Measurements from ENCODE around the gene DKC1. TPM values are rescaled to one million over a fixed set of nuclear protein-coding genes. Genes with fewer than 3 reads are reported as not detected.

Gene DKC1
- total RNA-seq, 1 experiment from 2014 or later: 115 TPM

DNA sequence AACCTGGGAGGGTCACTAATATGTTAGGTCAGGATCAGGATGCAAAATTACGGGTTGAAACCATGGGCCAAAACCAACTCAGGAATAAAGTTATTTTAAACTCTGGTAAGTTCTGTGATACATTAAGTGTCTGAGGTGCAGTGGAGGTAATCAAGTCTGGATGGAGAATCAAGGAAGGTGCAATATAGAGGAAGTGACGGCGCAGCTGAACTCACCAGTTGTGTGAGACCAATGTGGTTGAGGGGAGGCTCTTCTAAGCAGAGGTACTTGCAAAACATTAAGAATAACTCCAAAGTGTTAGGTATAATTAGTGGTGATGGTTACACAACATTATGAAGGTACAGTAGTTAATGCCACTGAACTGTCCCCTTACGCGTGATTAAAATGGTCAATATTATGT, 31.5 kb upstream of the DKC1 start:
- H3K27ac ChIP-seq (ENCODE audit: low read length): no peak overlapping the region
- no peak overlapping the region for H3K9ac ChIP-seq (ENCODE audit: low read length)
- H2AFZ ChIP-seq (ENCODE audit: low read length): no peak overlapping the region
- no peaks in the 10 kb centered on the region for H3K9me2 ChIP-seq (replicated peaks; ENCODE audit: low read length)
- H4K20me1 ChIP-seq (ENCODE audit: low read length): no peaks in the 10 kb centered on the region
- no peak for TF ChIP-seq EZH2 (IDR thresholded peaks at IDR 0.05; ENCODE audit: low read length, unreplicated experiment)
- TF ChIP-seq, protein P1, sequence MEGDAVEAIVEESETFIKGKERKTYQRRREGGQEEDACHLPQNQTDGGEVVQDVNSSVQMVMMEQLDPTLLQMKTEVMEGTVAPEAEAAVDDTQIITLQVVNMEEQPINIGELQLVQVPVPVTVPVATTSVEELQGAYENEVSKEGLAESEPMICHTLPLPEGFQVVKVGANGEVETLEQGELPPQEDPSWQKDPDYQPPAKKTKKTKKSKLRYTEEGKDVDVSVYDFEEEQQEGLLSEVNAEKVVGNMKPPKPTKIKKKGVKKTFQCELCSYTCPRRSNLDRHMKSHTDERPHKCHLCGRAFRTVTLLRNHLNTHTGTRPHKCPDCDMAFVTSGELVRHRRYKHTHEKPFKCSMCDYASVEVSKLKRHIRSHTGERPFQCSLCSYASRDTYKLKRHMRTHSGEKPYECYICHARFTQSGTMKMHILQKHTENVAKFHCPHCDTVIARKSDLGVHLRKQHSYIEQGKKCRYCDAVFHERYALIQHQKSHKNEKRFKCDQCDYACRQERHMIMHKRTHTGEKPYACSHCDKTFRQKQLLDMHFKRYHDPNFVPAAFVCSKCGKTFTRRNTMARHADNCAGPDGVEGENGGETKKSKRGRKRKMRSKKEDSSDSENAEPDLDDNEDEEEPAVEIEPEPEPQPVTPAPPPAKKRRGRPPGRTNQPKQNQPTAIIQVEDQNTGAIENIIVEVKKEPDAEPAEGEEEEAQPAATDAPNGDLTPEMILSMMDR (conservative IDR thresholded peaks at IDR 0.05; ENCODE audit: low read depth, low read length): no peak
- no peak for TF ChIP-seq EZH2phosphoT487 (IDR thresholded peaks at IDR 0.05; ENCODE audit: borderline replicate concordance, low read length)
- no peaks in the 10 kb centered on the region for H3K27me3 ChIP-seq (ENCODE audit: low read length)
- BruUV-seq (replicated peaks): no TSS peak
- intact Hi-C loops (cut with micrococcal nuclease): no loop called here
- H3K4me3 ChIP-seq (ENCODE audit: low read length): no peak overlapping the region
- peaks cover 63% of the 10 kb centered on the region for H3K4me1 ChIP-seq (ENCODE audit: insufficient read depth, low read length)
- H3K4me2 ChIP-seq (ENCODE audit: low read length): no peak overlapping the region; the same call in 1 of the 2 replicates
- CTCF ChIA-PET: no interaction called here
- H3K79me2 ChIP-seq (ENCODE audit: low read length): no peaks in the 10 kb centered on the region
- H3F3A ChIP-seq (ENCODE audit: low read length, unreplicated experiment): peaks cover 3% of the 10 kb centered on the region
- H3K9me3 ChIP-seq (ENCODE audit: low read length): no peaks in the 10 kb centered on the region
- no peaks in the 10 kb centered on the region for H3K36me3 ChIP-seq (ENCODE audit: low read depth, low read length)
- no peak for ATAC-seq
- POLR2A ChIA-PET (ENCODE audit: unreplicated experiment): no interaction called here
- DNase-seq: no peak

DNA sequence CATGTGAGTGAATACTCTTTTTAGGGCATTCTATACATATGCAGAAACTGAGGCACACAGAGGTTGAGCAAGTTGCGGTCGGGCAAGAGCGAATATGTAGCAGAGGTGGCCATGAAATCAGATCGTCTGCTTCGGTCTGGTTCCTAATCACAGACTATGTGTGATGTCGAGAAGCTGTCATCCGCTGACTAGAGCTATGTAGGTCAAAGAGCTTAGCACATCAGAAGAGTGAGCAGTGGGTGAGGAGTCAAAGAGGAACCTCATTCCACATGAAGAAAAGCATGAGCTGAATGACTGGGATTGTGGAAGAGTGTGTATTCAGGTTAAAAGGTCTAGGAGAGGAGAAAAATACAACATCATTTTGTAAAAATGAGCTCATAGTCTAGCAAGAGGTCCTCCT, 30.8 kb upstream of the DKC1 start:
- no peak for TF ChIP-seq EZH2phosphoT487 (IDR thresholded peaks at IDR 0.05; ENCODE audit: borderline replicate concordance, low read length)
- TF ChIP-seq, protein P1 (conservative IDR thresholded peaks at IDR 0.05; ENCODE audit: low read depth, low read length): no peak
- peak overlapping the region; percentile 92 for H3K27ac ChIP-seq (ENCODE audit: low read length)
- H3K9me3 ChIP-seq (ENCODE audit: low read length): no peaks in the 10 kb centered on the region
- H2AFZ ChIP-seq (ENCODE audit: low read length): no peak overlapping the region
- no peaks in the 10 kb centered on the region for H3K36me3 ChIP-seq (ENCODE audit: low read depth, low read length)
- no TSS peak for BruUV-seq (replicated peaks)
- no peaks in the 10 kb centered on the region for H4K20me1 ChIP-seq (ENCODE audit: low read length)
- H3K27me3 ChIP-seq (ENCODE audit: low read length): no peaks in the 10 kb centered on the region
- peak overlapping the region; percentile 9; the same call in 1 of the 2 replicates for H3K4me3 ChIP-seq (ENCODE audit: low read length)
- CTCF ChIA-PET: no interaction called here
- DNase-seq: peak; percentile 55
- peak overlapping the region; percentile 78 for H3K4me2 ChIP-seq (ENCODE audit: low read length)
- H3K9ac ChIP-seq (ENCODE audit: low read length): peak overlapping the region; percentile 54
- POLR2A ChIA-PET (ENCODE audit: unreplicated experiment): interaction anchor here (0.5 kb wide), 1 partner anchor 25 kb away, joined by 4 read pairs; no protein-coding TSS in a partner anchor
- H3K79me2 ChIP-seq (ENCODE audit: low read length): no peaks in the 10 kb centered on the region
- H3K9me2 ChIP-seq (replicated peaks; ENCODE audit: low read length): no peaks in the 10 kb centered on the region
- H3K4me1 ChIP-seq (ENCODE audit: insufficient read depth, low read length): peaks cover 63% of the 10 kb centered on the region
- H3F3A ChIP-seq (ENCODE audit: low read length, unreplicated experiment): peaks cover 3% of the 10 kb centered on the region
- peak; percentile 43 for ATAC-seq
- intact Hi-C loops (cut with micrococcal nuclease): no loop called here

GRCh38 chrX:154732421-154733065, 30.1 kb upstream of the DKC1 start:
- no peak overlapping the region for H2AFZ ChIP-seq (ENCODE audit: low read length)
- H3K4me3 ChIP-seq (ENCODE audit: low read length): peak overlapping the region; percentile 9; the same call in 1 of the 2 replicates
- peak; percentile 83 for DNase-seq
- TF ChIP-seq EZH2phosphoT487 (IDR thresholded peaks at IDR 0.05; ENCODE audit: borderline replicate concordance, low read length): no peak
- no peak for TF ChIP-seq EZH2 (IDR thresholded peaks at IDR 0.05; ENCODE audit: low read length, unreplicated experiment)
- TF ChIP-seq, protein P1 (conservative IDR thresholded peaks at IDR 0.05; ENCODE audit: low read depth, low read length): no peak
- peaks cover 3% of the 10 kb centered on the region for H3F3A ChIP-seq (ENCODE audit: low read length, unreplicated experiment)
- peak overlapping the region; percentile 54 for H3K9ac ChIP-seq (ENCODE audit: low read length)
- H4K20me1 ChIP-seq (ENCODE audit: low read length): no peaks in the 10 kb centered on the region
- no peaks in the 10 kb centered on the region for H3K27me3 ChIP-seq (ENCODE audit: low read length)
- peak overlapping the region; percentile 92 for H3K27ac ChIP-seq (ENCODE audit: low read length)
- H3K4me2 ChIP-seq (ENCODE audit: low read length): peak overlapping the region; percentile 78
- H3K4me1 ChIP-seq (ENCODE audit: insufficient read depth, low read length): peaks cover 58% of the 10 kb centered on the region
- intact Hi-C loops (cut with micrococcal nuclease): no loop called here
- BruUV-seq (replicated peaks): no TSS peak
- ChIA-PET POLR2A (ENCODE audit: unreplicated experiment) (interaction anchor here (0.5 kb wide), 1 partner anchor 24 kb away, joined by 4 read pairs; no protein-coding TSS in a partner anchor), CTCF (interaction anchor here (0.7 kb wide), 1 partner anchor 100 kb away, joined by 4 read pairs; no protein-coding TSS in a partner anchor)
- peak; percentile 65 for ATAC-seq
- no peaks in the 10 kb centered on the region for H3K79me2 ChIP-seq (ENCODE audit: low read length)
- H3K9me2 ChIP-seq (replicated peaks; ENCODE audit: low read length): no peaks in the 10 kb centered on the region
- H3K36me3 ChIP-seq (ENCODE audit: low read depth, low read length): no peaks in the 10 kb centered on the region
- no peaks in the 10 kb centered on the region for H3K9me3 ChIP-seq (ENCODE audit: low read length)
